ENCODE results near the gene LHX4.

LHX4 gene

GRCh38 chr1:180251526-180252305 lies 21.7 kb downstream of the LHX4 start:
- no peak overlapping the region for H3K27ac ChIP-seq
- TF ChIP-seq ZFX (IDR thresholded peaks at IDR 0.05), result no peak
- TF ChIP-seq, protein P1, sequence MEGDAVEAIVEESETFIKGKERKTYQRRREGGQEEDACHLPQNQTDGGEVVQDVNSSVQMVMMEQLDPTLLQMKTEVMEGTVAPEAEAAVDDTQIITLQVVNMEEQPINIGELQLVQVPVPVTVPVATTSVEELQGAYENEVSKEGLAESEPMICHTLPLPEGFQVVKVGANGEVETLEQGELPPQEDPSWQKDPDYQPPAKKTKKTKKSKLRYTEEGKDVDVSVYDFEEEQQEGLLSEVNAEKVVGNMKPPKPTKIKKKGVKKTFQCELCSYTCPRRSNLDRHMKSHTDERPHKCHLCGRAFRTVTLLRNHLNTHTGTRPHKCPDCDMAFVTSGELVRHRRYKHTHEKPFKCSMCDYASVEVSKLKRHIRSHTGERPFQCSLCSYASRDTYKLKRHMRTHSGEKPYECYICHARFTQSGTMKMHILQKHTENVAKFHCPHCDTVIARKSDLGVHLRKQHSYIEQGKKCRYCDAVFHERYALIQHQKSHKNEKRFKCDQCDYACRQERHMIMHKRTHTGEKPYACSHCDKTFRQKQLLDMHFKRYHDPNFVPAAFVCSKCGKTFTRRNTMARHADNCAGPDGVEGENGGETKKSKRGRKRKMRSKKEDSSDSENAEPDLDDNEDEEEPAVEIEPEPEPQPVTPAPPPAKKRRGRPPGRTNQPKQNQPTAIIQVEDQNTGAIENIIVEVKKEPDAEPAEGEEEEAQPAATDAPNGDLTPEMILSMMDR (conservative IDR thresholded peaks at IDR 0.05), result no peak

DNA sequence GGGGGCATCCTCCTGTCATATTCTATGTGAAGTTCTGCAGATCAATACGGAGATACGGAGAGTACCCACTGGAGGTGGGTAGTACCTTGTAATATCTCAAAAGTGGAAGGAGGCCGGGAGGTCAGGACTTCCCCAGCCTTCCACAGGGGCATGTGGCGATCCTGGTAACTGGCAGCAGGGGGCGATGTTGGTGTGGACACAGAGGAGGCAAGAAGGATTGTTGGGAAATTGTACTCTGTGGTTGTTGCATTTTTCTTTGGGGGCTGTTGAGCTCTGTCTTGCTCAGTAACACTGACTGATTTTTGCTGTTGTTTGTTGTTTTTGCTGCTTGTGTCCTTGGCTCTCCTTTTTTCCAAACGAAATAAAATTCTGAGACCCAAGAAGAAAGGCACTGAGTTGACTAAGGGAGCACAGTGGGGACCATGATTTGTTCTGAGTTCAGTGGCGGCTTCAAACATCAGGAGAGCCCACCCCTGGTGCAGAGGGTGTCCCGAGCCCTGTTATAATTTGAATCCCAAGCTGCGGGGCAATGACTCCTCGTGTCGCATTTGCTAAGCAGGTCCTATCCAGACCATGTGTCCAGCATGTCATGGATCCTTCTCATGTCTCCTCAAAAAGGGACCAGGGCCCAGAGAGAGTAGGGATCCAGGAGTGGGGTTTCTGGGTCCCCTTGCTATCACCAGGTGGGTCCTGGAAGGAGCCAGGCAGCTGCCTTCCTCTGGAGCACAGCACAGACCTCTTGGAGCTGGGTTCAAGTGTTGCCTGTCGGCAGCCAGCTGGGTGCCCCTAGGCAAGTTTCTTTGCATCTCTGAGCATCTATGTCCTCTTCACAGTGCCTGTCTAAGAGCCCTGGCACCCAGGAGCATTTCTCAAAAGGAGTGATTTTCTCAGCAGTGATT lies 22.8 kb downstream of the LHX4 start:
- no peak overlapping the region for H3K27ac ChIP-seq
- TF ChIP-seq ZFX (IDR thresholded peaks at IDR 0.05), result no peak
- TF ChIP-seq, protein P1 (conservative IDR thresholded peaks at IDR 0.05), result peak; percentile 95

- TF ChIP-seq, protein P1 (conservative IDR thresholded peaks at IDR 0.05), result no peak
- TF ChIP-seq ZFX (IDR thresholded peaks at IDR 0.05), result no peak
- H3K27ac ChIP-seq, result no peak overlapping the region
These were observed 23.8 kb downstream of the LHX4 start for GRCh38 chr1:180253585-180254495.

DNA sequence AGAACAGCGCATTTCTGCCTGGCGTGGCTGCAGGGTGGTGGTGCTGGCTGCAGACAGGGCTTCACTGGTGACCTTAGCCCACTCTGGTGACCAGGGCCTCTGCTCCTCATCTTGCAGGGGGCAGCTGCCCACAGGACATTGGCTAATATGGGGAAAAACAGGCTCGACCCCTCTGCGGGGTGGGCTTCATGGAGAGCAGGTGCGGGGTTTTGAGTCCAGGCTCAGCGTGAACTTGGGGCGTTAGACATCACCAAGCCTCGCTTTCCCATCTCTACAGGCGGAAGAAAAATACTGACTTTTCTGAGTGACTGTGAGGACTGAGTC lies 24.4 kb downstream of the LHX4 start:
- H3K27ac ChIP-seq, result no peak overlapping the region
- no peak for TF ChIP-seq ZFX (IDR thresholded peaks at IDR 0.05)
- TF ChIP-seq, protein P1 (conservative IDR thresholded peaks at IDR 0.05), result no peak

GRCh38 chr1:180254854-180255253 lies 24.8 kb downstream of the LHX4 start:
- TF ChIP-seq, protein P1 (conservative IDR thresholded peaks at IDR 0.05), result no peak
- TF ChIP-seq ZFX (IDR thresholded peaks at IDR 0.05), result no peak
- H3K27ac ChIP-seq, result no peak overlapping the region

DNA sequence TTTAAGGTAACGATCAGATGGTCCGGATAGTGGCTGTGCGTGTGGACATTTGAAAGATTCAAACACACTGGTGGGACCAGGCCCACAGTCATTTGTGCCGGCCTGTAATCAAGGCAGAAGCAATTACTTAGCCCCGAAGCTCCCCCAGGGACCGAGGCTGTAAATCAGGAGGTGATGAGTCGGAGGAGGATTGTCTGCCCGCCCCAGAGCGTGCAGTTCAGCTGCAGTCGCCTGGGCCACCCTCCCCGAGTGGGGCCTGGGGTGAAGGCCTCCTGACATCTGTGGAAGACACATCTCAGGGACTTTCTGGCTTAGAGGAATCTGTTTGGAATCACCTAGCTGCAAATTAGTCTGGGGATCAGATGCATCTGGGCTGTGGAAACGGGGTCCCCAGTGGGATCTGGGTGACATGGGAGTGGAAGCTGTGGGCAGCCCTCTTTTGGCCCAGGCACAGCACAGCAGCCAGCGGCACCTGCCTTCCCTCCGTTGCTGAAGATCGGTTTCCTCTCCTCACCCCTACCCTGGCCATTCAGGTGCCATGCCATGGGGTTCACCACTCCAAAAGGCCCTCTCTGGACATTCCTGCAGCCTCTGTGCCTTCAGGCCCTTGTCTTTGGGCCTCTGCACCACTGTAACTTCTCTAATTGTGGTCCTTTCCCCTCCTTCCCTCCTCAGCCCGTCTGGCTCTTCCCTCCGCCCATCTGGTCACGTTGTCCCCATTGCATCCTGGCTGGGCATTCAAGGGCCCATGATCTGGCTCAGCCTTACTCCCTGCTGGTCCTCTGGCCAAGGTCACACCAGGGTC lies 25.7 kb downstream of the LHX4 start:
- no peak for TF ChIP-seq ZFX (IDR thresholded peaks at IDR 0.05)
- TF ChIP-seq, protein P1 (conservative IDR thresholded peaks at IDR 0.05), result no peak
- no peak overlapping the region for H3K27ac ChIP-seq

Data from C4-2B (cell line).